GM12864 (cell line): ENCODE measurements around the gene CACNA2D3.

Experiments used
- DNase-seq: peaks from one replicate; pipeline ENCODE4 v3.0.0-alpha.2; 2011; ENCODE audit warnings: low read depth
- H3K4me3 ChIP-seq: 2 replicates; pipeline ENCODE4 v1.5.1; 2011; ENCODE audit warnings: mild to moderate bottlenecking, low read depth, low read length, control low read depth
- CTCF ChIP-seq: IDR thresholded peaks from 2 replicates; pipeline ENCODE4 v1.5.1; 2011; ENCODE audit warnings: low read depth, mild to moderate bottlenecking, moderate library complexity, low read length, control low read depth, inconsistent platforms; ENCODE audit errors: missing control alignments

Gene CACNA2D3

DNA sequence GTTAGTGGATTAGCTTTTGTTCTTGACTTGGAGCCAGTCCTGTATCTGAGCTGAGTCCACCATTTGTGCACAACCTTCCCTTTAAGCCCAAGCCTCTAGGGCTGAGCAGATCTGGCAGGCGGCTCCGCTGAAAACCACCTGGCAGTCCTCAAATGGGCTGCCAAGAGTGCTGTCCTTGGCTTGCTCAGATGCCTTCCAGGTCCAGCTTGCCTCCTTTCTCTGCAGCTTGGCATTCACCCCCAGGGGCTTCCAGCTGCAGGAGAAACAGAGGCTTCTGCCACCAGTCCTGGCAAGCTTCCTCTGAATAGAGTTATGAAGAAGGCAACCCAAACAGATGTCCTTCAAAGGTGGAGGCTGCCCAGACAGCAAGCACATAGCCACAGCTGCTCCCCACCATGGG, 708.8 kb downstream of the CACNA2D3 start:
- TF ChIP-seq CTCF: no peak
- DNase-seq: no peak

GRCh38 chr3:54832876-54833275, 710.5 kb downstream of the CACNA2D3 start:
- TF ChIP-seq CTCF: no peak
- DNase-seq: no peak
- no peak overlapping the region for H3K4me3 ChIP-seq

More for the DNA sequence above, 708.8 kb downstream of the CACNA2D3 start:
- H3K4me3 ChIP-seq: no peak overlapping the region

GRCh38 chr3:54835701-54836100, 713.3 kb downstream of the CACNA2D3 start:
- H3K4me3 ChIP-seq: no peak overlapping the region
- TF ChIP-seq CTCF: no peak
- no peak for DNase-seq

- H3K4me3 ChIP-seq: no peak overlapping the region
- no peak for DNase-seq
- no peak for TF ChIP-seq CTCF
Measured at GRCh38 chr3:54836871-54837270, 714.5 kb downstream of the CACNA2D3 start.

DNA sequence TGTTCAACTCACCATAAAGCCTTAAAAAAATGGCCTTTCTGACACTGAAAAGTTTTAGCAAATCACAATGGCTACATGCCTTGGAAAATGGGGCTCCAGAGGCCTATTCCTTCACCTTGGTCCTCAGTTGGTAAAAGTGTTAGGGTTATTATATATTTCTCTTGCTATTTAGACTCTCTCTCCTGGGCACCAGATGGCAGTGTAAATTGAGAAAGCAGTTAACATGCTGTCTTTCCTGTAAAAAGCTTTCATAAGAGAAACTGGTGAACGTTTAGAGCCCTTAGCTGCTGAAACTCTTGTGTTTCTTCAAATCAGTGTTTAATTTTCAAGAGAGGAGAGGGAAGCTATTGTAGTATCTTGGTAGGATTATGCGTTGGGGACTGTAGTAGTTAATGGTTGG, 715.6 kb downstream of the CACNA2D3 start:
- no peak for TF ChIP-seq CTCF
- no peak overlapping the region for H3K4me3 ChIP-seq
- no peak for DNase-seq

DNA sequence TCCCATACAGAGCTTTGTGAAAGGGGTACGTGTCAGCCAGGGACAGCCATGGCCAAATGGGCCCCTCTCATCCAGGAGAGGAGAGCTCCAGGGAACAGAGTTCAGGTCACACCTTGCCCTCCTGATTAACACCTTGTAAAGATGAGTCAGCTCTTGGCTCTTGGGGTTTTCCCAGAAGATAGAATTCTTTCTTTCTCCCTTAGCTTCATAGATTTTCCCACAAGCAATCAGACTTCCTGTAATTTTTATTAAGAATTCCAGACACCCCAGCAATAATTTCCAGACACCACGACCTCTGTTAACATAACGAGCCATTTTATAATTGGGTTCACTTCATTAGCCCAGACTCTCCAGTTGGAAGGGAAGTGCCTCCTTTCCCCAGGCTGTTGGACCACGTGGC, 719.1 kb downstream of the CACNA2D3 start:
- no peak for TF ChIP-seq CTCF
- no peak overlapping the region for H3K4me3 ChIP-seq
- DNase-seq: no peak

GRCh38 chr3:54843352-54843751, 721.0 kb downstream of the CACNA2D3 start:
- TF ChIP-seq CTCF: no peak
- DNase-seq: no peak
- no peak overlapping the region for H3K4me3 ChIP-seq
